HG03460 (cell line): Measurements from ENCODE around the gene KCNC1.

Source experiments
- ATAC-seq: cut with Tn5 transposase; IDR thresholded peaks from one replicate; pipeline ENCODE4 v1.9.1; 2021; ENCODE audit not compliant: unreplicated experiment

Gene KCNC1

GRCh38 chr11:17714870-17715269 lies 19.7 kb upstream of the KCNC1 start:
- no peak for ATAC-seq

- no peak for ATAC-seq
Measured at GRCh38 chr11:17716807-17717206, 17.8 kb upstream of the KCNC1 start.

GRCh38 chr11:17718015-17718414 lies 16.6 kb upstream of the KCNC1 start:
- ATAC-seq: no peak

GRCh38 chr11:17718510-17718962 lies 16.0 kb upstream of the KCNC1 start:
- no peak for ATAC-seq

- ATAC-seq: no peak
Measured at GRCh38 chr11:17719028-17719937, 15.3 kb upstream of the KCNC1 start, which contains the start of gene MYOD1. Gene MYOD1, plus strand, starts transcription at chr11:17719571. Its CDS starts 212 bp downstream, at chr11:17719783.

GRCh38 chr11:17719938-17720795 lies 14.4 kb upstream of the KCNC1 start:
- no peak for ATAC-seq

GRCh38 chr11:17720796-17721171 lies 13.8 kb upstream of the KCNC1 start:
- ATAC-seq: no peak

- ATAC-seq: no peak
Measured at GRCh38 chr11:17721242-17721999, 13.2 kb upstream of the KCNC1 start.

- ATAC-seq: no peak
Measured at GRCh38 chr11:17722000-17722643, 12.5 kb upstream of the KCNC1 start.

- ATAC-seq: no peak
Measured at GRCh38 chr11:17724020-17724908, 10.3 kb upstream of the KCNC1 start.

GRCh38 chr11:17725174-17725573 lies 9.4 kb upstream of the KCNC1 start:
- no peak for ATAC-seq

- ATAC-seq: no peak
Measured at GRCh38 chr11:17730137-17730536, 4.4 kb upstream of the KCNC1 start.

- ATAC-seq: peak; percentile 83
Measured at GRCh38 chr11:17730608-17731462, 3.7 kb upstream of the KCNC1 start.

- no peak for ATAC-seq
Measured at GRCh38 chr11:17733261-17733660, 1.3 kb upstream of the KCNC1 start.

GRCh38 chr11:17734986-17735817 lies 621 bp downstream of the KCNC1 start:
- ATAC-seq: no peak

- ATAC-seq: no peak
Measured at GRCh38 chr11:17735818-17736578, 1.4 kb downstream of the KCNC1 start.

- ATAC-seq: no peak
Measured at GRCh38 chr11:17736579-17736893, 2.0 kb downstream of the KCNC1 start.
